Uterus (tissue), 2 donors: Measurements from ENCODE around the gene PPP1R3F.

Experiments used
- CTCF ChIP-seq, 4 experiments: fragments of 200-600 bp in 2 of 4; fragments of 450-650 bp in 2 of 4; sonication (generic) in 2 of 4; IDR thresholded peaks; one replicate each; pipeline ENCODE4 v1.5.1; 2016 to 2019; ENCODE audit warnings: antibody characterized with exemption in 4 of 4, mild to moderate bottlenecking in 2 of 4, moderate library complexity in 1 of 4
- POLR2A ChIP-seq, 2 donors: fragments of 450-650 bp; IDR thresholded peaks; one replicate each; pipeline ENCODE4 v1.6.1; 2016; ENCODE audit warnings: antibody characterized with exemption in 2 of 2, mild to moderate bottlenecking in 1 of 2, moderate library complexity in 1 of 2

DNA sequence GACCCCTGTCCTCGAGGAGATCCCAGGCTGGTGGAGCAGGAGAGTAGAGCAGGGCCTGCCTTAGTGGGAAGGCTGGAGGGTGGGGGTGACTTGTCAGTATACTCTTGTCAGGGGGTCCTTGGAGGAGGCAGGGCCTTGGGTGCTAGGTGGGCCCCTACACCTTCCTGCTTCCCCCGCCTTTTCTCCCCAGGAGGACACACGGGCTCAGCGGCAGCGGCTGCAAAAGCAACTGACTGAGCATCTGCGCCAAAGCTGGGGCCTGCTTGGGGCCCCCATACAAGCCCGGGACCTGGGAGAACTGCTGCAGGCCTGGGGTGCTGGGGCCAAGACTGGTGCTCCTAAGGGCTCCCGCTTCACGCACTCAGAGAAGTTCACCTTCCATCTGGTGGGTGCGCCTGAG lies 23.1 kb upstream of the PPP1R3F start:
- TF ChIP-seq CTCF (IDR thresholded peaks at IDR 0.05), result no peak
- TF ChIP-seq POLR2A (IDR thresholded peaks at IDR 0.05), result no peak
